GM23248 (cell line): ENCODE results near the gene AKR7A2.
"Not testable (repeated sequence)": the region's sequence is repeated elsewhere in the genome, so short reads cannot be mapped to it uniquely, and the experiment has no call there.

Source experiments
- EZH2 ChIP-seq: fragments of 200-600 bp; sonication (generic); IDR thresholded peaks from 2 replicates; pipeline ENCODE4 v1.6.1; 2018; ENCODE audit warnings: antibody characterized with exemption, mild to moderate bottlenecking; ENCODE audit not compliant: insufficient read depth, poor library complexity, severe bottlenecking
- EZH2phosphoT487 ChIP-seq: fragments of 200-600 bp; sonication (generic); IDR thresholded peaks from 2 replicates; pipeline ENCODE4 v1.6.1; 2018; ENCODE audit warnings: antibody characterized with exemption, moderate library complexity, mild to moderate bottlenecking, low read depth; ENCODE audit not compliant: insufficient read depth

DNA sequence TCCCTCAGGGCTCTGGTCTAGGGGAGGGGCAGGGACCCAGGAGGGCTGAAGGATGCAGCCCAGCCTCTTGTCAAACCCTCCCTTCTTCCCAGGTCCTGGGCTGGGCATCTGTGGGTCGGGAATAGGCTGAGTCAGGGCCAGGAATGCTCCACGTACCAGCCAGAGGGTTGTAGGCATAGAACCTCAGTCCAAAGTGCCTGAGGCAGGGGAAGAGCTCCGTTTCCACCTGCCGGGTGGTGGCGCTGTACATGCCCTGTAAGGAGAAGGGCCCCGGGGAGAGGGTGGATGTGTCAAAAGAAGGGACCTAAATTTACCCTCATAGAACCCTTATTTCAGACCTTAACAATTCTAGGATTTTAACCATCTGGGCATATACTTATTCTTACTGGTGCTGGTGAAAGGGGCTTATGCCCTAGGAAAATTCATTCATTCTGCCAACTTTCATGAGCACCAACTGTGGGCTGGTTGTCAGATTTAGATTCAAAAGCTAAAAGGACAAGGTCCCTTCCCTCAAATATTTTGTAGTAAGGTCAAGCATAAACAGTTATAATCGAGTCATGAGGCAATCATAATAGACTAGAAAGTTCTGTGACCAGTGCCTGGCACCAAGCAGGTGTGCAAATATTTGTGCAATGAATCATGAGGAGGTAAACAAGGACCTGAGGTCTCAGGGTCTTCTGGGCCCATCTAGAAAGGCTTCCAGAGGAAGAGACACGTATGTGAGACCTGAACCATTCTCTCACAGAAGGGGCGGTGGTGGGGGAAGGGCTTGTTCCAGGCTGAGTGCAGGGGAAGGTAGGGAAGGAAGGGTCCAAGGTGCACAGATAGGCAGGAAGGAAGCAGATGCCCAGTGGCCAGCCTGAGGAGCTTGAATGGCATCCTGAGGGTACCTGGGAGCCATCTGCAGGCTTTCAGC is 42.3 kb downstream of the AKR7A2 start:
- TF ChIP-seq EZH2, EZH2phosphoT487: not testable (repeated sequence)
